Loucy (cell line): ENCODE data around the gene FAM83B.

Source experiments
- H2AFZ ChIP-seq: fragments of 200-600 bp; sonication (generic); 2 replicates; pipeline ENCODE4 v1.6.0; 2016; ENCODE audit warnings: antibody characterized with exemption, mild to moderate bottlenecking, low read length, moderate library complexity
- H3F3A ChIP-seq: fragments of 200-600 bp; 2 replicates; pipeline ENCODE4 v1.6.0; 2016; ENCODE audit warnings: antibody characterized with exemption, low read depth, mild to moderate bottlenecking
- H3K27me3 ChIP-seq: fragments of 200-600 bp; sonication (generic); 2 replicates; pipeline ENCODE4 v1.6.1; 2014; ENCODE audit warnings: low read length, mild to moderate bottlenecking; ENCODE audit not compliant: insufficient read depth, poor library complexity, severe bottlenecking
- H3K36me3 ChIP-seq: fragments of 200-600 bp; sonication (generic); 2 replicates; pipeline ENCODE4 v1.6.1; 2016; ENCODE audit warnings: low read length; ENCODE audit not compliant: insufficient read depth
- H3K4me1 ChIP-seq: fragments of 200-600 bp; sonication (generic); 2 replicates; pipeline ENCODE4 v1.5.1; 2014; ENCODE audit warnings: low read length, mild to moderate bottlenecking; ENCODE audit not compliant: insufficient read depth, poor library complexity, severe bottlenecking
- H3K4me2 ChIP-seq: fragments of 200-600 bp; sonication (generic); 2 replicates; pipeline ENCODE4 v1.6.0; 2014; ENCODE audit warnings: antibody characterized with exemption, low read length, low read depth, mild to moderate bottlenecking; ENCODE audit not compliant: poor library complexity, severe bottlenecking
- H3K4me3 ChIP-seq: fragments of 200-600 bp; sonication (generic); 2 replicates; pipeline ENCODE4 v1.5.1; 2014; ENCODE audit warnings: low read length, mild to moderate bottlenecking, mixed read lengths; ENCODE audit not compliant: poor library complexity, severe bottlenecking
- H3K79me2 ChIP-seq: fragments of 200-600 bp; sonication (generic); 2 replicates; pipeline ENCODE4 v1.6.1; 2014; ENCODE audit warnings: low read length; ENCODE audit not compliant: insufficient read depth
- H3K9ac ChIP-seq: fragments of 200-600 bp; sonication (generic); 2 replicates; pipeline ENCODE4 v1.6.0; 2014; ENCODE audit warnings: mild to moderate bottlenecking, low read depth, low read length, moderate library complexity; ENCODE audit not compliant: poor library complexity, severe bottlenecking
- H3K9me2 ChIP-seq: fragments of 200-600 bp; sonication (generic); replicated peaks from 2 replicates; pipeline ENCODE4 v1.6.1; 2016; ENCODE audit warnings: low read depth, low read length, mixed read lengths
- H3K9me3 ChIP-seq: fragments of 200-600 bp; sonication (generic); 2 replicates; pipeline ENCODE4 v1.6.1; 2014; ENCODE audit warnings: mild to moderate bottlenecking, antibody characterized with exemption, low read length, low read depth; ENCODE audit not compliant: insufficient read depth
- H4K20me1 ChIP-seq: fragments of 200-600 bp; sonication (generic); 2 replicates; pipeline ENCODE4 v1.6.0; 2014; ENCODE audit warnings: antibody characterized with exemption, low read length, mild to moderate bottlenecking; ENCODE audit not compliant: insufficient read depth, poor library complexity, severe bottlenecking
- EZH2phosphoT487 ChIP-seq: fragments of 200-600 bp; IDR thresholded peaks from 2 replicates; pipeline ENCODE4 v1.6.1; 2018; ENCODE audit warnings: antibody characterized with exemption, mild to moderate bottlenecking, moderate library complexity, borderline replicate concordance
- TF ChIP-seq, protein P1 (sequence below): fragments of 200-600 bp; sonication (generic); conservative IDR thresholded peaks from 2 replicates; pipeline ENCODE4 v1.5.1; 2014; ENCODE audit warnings: mild to moderate bottlenecking, antibody characterized with exemption, low read length

The FAM83B gene

DNA sequence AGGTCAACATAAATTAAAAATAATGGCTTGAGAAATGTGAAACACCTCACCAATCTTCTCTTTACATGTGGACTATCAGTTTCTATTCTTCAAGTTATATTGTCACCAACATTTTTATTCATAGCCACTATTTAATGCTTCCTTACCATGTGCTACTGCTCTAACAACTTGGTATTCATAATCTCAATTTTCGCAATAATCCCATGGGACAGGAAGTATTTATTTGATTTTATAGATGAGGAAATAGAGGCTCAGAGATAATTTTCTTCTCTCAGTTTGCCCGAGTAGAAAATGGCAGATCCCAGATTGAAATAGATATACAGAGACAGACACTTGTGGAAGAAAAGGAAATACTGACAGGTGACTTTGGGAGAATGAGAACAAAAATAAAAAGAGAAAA is 66.6 kb downstream of the FAM83B start:
- Histone ChIP-seq H3K4me2 (no peak overlapping the region), H3K4me1 (no peaks in the 10 kb centered on the region), H3K27me3 (no peaks in the 10 kb centered on the region), H3K9me3 (no peaks in the 10 kb centered on the region), H2AFZ (no peak overlapping the region), H3K9me2 (no peaks in the 10 kb centered on the region), H3F3A (no peaks in the 10 kb centered on the region), H3K4me3 (no peak overlapping the region), H3K79me2 (no peaks in the 10 kb centered on the region), H3K36me3 (no peaks in the 10 kb centered on the region), H3K9ac (no peak overlapping the region), H4K20me1 (no peaks in the 10 kb centered on the region)
- TF ChIP-seq, protein P1, sequence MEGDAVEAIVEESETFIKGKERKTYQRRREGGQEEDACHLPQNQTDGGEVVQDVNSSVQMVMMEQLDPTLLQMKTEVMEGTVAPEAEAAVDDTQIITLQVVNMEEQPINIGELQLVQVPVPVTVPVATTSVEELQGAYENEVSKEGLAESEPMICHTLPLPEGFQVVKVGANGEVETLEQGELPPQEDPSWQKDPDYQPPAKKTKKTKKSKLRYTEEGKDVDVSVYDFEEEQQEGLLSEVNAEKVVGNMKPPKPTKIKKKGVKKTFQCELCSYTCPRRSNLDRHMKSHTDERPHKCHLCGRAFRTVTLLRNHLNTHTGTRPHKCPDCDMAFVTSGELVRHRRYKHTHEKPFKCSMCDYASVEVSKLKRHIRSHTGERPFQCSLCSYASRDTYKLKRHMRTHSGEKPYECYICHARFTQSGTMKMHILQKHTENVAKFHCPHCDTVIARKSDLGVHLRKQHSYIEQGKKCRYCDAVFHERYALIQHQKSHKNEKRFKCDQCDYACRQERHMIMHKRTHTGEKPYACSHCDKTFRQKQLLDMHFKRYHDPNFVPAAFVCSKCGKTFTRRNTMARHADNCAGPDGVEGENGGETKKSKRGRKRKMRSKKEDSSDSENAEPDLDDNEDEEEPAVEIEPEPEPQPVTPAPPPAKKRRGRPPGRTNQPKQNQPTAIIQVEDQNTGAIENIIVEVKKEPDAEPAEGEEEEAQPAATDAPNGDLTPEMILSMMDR: no peak
- no peak for TF ChIP-seq EZH2phosphoT487

- Histone ChIP-seq H3K9ac (no peak overlapping the region), H3K4me3 (no peak overlapping the region), H3K4me1 (no peaks in the 10 kb centered on the region), H3F3A (no peaks in the 10 kb centered on the region), H4K20me1 (no peaks in the 10 kb centered on the region), H3K79me2 (no peaks in the 10 kb centered on the region), H2AFZ (no peak overlapping the region), H3K27me3 (no peaks in the 10 kb centered on the region), H3K4me2 (no peak overlapping the region), H3K9me2 (no peaks in the 10 kb centered on the region), H3K9me3 (no peaks in the 10 kb centered on the region), H3K36me3 (no peaks in the 10 kb centered on the region)
- TF ChIP-seq EZH2phosphoT487: no peak
- TF ChIP-seq, protein P1: no peak
Measured at GRCh38 chr6:54916858-54917257, 70.3 kb downstream of the FAM83B start.

- no peak overlapping the region for H3K4me2 ChIP-seq
- H3K9ac ChIP-seq: no peak overlapping the region
- no peaks in the 10 kb centered on the region for H3K9me3 ChIP-seq
- no peak overlapping the region for H3K4me3 ChIP-seq
- no peaks in the 10 kb centered on the region for H3F3A ChIP-seq
- H3K4me1 ChIP-seq: no peaks in the 10 kb centered on the region
- no peaks in the 10 kb centered on the region for H3K36me3 ChIP-seq
- TF ChIP-seq EZH2phosphoT487: no peak
- TF ChIP-seq, protein P1: no peak
- H3K79me2 ChIP-seq: no peaks in the 10 kb centered on the region
- H3K27me3 ChIP-seq: no peaks in the 10 kb centered on the region
- no peaks in the 10 kb centered on the region for H4K20me1 ChIP-seq
- no peak overlapping the region for H2AFZ ChIP-seq
- H3K9me2 ChIP-seq: no peaks in the 10 kb centered on the region
Measured at GRCh38 chr6:54920628-54921027, 74.1 kb downstream of the FAM83B start.
